Inflammatory macrophage (primary cell): ENCODE data around the gene EEF1AKMT3.
"Not testable (repeated sequence)": the region's sequence is repeated elsewhere in the genome, so short reads cannot be mapped to it uniquely, and the experiment has no call there.

Experiments
- DNase-seq, 2 donors: peaks; one replicate each; pipeline ENCODE4 v3.0.0-alpha.2; 2020 to 2022

EEF1AKMT3 gene

DNA sequence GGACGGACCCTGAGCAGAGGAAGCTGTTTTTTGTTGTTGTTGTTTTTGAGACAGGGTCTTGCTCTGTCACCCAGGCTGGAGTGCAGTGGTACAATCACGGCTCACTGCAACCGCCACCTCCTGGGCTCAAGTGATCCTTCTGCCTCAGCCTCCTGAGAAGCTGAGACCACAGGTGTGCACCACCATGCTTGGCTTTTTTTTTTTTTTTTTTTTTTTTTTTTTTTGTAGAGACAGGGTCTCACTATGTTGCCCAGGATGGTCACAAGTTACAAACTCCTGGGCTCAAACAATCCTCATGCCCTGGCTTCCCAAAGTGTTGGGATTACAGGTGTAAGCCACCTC lies 45.5 kb downstream of the EEF1AKMT3 start:
- not testable (repeated sequence) for DNase-seq

DNA sequence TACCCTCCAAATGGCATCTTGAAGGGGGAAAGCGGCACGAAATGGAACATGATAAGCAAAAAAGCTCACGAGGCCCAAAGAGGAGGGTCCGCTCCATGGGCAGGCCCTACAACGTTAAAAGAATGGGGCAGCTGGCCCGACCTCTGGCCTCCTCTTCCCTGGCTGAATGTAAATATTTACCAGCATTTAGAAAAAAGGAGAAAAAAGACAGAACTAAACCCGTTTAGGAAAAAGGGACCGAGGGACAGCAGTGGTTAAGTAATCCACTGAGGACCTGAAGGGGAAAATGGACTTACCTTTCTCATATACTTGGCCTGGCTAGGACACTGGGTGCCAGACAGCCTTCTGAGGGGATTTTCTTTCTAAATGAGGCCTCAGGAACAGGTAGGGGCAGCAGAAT lies 47.7 kb downstream of the EEF1AKMT3 start:
- DNase-seq = not testable (repeated sequence)

DNA sequence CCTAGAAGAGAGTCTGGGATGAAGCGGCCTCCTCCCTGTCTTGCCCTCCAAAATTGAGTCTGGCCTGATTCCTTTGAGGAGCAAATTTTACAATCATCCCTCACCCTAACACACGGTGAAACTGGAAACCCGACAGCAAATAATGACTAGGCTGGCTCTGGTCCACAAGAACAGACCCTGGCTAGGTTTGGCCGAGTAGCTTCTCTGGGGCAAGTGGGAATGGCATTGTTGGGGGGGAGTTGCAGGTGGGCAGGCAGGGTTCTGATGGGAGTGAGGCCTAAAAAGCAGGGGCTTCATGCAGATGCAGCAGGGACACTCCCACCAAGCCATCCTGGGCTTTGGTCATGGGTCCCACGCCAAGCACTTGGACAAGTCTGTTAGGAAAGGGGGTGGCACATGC lies 48.6 kb downstream of the EEF1AKMT3 start:
- DNase-seq = not testable (repeated sequence)

DNA sequence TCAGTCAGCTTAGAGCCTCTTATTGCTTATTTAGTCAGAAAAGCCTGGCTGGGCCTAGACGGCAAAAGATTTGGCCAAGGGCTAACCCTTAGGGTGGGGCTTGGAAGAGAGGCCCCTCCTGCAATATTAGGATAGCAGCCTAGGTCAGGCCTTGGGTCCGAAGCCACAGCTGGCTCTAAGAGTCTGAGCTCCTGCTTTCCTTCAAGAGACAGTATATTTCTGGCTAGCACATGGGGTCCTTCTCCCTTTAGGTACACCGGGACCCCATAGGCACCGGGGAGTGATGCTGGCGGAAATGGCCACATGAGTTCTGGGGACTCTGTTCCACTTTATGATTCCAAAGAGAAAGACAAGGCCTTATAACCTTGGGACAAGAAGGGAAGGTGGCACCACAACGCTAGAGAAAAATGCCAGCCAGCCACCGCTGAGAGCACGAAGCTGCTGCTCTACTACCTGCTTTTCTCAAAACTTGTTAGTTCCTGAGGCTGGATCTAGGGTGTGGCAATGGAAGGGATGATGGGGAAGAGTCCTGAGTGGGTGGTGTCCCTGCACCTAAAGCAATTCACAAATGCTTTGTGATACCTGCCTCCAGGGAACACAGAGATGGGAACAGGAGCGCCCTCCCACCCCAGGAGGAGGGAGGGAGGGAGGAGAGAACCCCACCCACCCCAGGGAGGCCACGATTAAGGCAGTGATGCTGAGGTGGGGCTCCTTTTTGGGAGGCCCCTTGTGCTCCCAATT lies 49.2 kb downstream of the EEF1AKMT3 start:
- DNase-seq = no peak

DNA sequence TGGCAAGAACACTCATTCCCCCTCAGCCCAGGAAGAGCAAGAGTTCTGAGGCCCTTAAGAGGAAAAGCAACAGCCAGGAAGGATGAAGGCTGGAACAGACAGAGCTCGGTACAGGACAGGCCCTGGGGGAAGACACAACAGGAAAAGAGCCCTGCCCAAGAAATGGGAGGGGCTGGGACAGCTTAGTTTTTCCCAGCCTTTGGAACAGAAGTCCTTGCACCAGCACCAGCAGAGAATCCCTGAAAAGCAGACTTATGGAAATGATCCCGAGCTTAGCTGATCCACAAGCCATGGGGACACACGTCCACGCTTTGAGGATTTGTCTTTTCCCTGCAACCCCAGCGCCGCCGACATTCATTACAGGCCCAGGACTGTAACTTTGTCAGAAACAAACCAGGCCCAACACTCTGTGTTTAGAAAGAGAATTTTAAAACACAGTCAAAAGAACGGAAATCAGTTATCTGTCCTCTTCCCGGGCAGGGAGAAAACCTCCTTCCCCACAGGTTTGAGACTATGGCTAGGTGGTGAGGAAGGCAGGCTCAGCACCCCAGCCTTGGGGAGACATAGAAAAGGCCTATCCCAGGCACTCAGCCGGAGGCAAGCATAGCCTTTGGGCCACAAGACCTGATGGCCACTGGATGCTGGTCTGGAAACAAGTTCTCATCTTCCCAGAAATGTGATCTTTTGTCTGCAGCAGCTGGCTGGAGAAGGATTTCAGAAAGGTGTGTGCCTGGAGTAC lies 50.1 kb downstream of the EEF1AKMT3 start:
- no peak for DNase-seq

DNA sequence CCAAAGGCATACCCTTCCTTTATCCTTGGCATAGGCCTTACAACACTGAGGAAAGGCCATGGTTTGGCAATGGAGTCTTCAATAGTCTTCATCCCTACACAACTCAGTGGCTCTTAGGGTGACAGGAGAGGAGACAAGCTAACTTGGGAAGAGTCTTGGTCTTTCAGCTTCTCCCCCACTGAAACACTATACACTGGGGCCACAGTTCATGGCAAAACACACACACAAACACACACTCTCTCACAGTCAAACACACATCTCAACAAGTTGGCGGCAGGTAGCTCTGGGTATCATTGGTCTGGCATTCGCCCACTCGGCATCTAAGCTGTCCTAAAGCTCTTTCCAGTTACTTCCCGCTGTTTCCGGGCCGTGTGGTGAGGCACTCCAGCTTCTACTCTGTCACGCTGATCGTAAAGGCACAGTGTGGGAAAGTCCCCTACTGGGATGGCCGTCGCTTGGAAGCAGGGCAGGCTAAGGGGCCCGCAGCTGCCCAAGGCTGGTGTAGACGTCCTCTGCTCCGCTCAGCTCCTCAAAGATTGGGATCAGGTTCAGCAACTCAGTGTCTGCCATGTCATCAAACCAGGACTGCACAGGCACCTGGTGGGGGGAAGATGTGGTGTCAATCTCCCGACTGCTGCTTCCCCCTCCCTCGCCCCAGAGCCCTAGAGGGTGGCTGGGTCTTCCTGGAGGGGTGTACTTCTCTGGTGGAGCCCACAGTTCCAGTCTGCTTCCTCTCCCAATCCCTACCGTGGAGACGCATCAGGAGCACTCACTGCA lies 50.9 kb downstream of the EEF1AKMT3 start:
- no peak for DNase-seq

DNA sequence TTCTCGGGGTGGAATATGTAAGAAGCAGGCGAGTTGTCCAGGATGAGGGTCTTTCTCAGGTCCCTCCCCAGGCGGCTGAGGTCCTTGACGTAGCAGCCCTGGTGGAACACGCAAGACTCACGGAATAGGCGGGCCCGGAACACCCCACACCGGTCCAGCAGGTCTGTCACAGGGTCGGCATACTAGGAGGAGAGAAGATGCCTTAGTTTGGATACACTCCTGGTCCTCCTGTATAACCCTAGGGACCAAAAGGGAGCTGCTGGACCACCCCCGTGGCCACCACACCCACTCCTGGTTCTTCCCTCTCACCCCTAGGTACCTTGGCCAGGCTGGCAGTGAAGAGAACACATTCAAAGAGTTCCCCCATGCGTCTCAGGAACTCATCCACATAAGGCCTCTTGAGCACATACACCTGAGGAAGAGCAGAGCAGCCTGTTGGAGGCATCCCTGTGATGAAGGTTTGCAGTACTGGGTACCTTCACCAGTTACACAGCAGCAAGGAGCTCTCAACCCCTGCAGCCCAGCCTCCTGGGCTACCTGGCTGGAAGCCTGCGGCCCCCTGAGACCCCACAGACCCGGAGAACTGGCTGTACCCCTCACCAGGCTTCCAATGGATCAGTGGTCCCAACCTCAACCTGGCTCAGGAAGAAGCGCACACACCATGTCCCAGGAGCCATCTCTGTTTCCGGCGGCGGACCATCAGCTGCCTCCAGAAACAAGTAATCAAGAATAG lies 51.7 kb downstream of the EEF1AKMT3 start:
- no peak for DNase-seq

DNA sequence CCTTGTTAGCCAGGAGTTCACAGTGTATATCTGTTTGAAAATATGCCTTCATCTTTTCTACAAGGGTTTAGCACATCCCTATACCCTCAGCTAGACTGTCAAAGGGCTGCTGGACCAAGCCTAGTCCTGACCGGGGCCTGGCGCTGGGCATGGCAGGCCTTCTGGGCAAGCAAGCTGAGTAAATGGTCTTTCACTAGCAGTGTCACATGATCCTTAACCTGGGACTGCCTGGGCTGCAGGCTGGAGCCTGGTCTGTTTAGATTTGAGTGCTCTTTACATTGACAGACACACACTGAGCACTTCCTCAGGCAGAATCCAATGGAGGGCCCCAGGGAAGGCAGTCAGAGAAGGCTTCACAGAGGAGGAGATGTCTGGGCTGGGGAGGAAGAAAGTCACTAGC lies 53.0 kb downstream of the EEF1AKMT3 start:
- DNase-seq = no peak

DNA sequence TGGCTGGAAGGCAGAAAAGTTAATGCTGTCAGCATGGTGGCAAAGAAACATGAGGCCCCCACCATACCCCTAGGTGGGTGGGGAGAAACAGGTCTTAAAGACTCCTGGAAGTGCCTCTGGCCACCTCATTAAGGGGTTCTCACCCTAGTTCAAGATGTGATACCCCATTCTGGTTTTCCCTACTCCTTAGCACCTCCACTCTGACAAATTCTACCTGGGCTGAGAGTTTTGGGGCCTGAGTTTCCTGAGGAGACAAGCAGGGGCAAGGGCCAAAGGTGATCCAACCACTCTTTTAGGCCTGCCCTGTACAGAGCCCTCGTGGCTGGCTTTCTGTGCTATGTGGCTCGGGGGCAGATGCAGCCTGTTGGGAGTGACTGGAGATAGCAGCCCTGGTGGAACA lies 54.0 kb downstream of the EEF1AKMT3 start:
- DNase-seq = no peak

DNA sequence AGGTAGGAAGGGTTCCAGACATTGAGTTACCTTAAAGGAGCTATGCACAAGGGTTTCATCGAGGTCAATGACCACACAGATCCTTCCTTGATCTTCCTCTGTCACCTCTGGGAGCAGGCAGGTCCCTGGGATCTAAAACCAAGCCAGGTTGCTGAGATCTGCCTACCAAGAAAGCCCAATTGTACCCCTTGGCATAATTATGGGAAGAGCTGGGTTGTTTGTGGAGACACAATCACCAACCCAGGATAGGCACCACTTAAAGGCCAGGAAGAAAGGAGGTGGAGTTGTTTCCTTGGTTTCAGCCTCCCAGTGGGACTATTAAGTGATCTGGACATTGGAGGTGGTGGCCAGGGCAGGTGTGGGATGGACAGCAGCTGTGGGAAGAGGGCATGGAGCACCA lies 54.6 kb downstream of the EEF1AKMT3 start:
- no peak for DNase-seq

DNA sequence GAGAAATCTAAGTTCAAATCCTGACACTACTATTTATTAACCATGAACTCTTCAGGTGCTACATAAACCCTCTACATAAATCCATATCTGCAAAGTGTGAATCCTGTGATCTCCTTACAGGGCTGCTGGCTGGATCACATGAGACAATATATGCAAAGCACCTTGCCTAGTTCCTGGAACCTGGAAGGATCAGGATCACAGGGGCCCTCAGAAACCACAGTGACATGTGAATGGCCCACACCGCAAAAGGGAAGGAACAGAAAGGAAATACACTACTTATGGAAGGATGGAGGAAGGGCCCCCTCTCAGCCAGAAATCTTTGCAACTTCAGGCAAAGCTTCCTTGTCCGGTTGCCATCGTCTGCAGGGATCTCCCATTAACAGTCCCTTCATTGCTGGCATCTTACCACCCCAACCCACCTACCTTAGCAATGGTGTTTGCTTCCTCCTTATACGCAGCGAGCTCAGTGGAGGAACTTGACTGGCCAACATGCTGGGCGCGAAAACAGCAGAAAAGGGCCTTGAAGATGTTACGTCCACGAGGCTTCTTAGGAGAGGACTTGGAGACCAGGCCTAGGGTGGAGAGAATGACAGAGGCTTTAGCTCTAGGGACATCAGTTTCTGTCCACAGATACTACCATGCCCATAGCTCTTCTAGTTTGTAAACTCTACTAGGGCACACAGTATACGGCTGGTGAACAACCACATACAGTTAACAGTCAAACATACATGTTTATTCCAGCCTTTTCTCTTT lies 56.8 kb downstream of the EEF1AKMT3 start:
- DNase-seq = peak; percentile 32 to 35

DNA sequence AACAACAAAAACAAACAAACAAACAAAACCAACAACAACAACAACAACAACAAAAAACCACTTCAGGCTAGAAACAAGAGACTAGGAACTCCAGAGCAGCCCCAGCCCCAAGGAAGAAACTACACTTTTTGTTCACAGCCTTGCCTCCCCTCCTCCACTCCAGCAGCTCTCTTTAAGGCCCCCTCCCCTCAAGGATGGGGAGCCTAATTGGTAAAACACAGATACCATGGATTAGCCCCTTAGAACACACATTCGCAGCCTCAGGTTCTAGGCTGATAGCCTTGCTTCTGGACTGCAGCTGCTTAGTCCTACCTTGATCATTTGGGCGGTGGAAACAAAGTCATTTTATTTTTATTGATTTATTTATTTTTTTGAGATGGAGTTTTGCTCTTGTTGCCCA lies 58.0 kb downstream of the EEF1AKMT3 start:
- DNase-seq = no peak
